ENCODE results near the gene LITAFD.

- TF ChIP-seq CTCF (IDR thresholded peaks at IDR 0.05) (no peak), POLR2A (IDR thresholded peaks at IDR 0.05; ENCODE audit: low read depth) (no peak), EP300 (IDR thresholded peaks at IDR 0.05) (no peak), POLR2AphosphoS5 (IDR thresholded peaks at IDR 0.05) (no peak)
These were observed 15.3 kb upstream of the LITAFD start for GRCh38 chr16:8866884-8867215.

All from esophagus muscularis mucosa (tissue), 4 donors.